ENCODE results near the gene GASK1A. TPM values are rescaled to one million over a fixed set of nuclear protein-coding genes. Genes with fewer than 3 reads are reported as not detected.

GASK1A gene
- total and polyA plus RNA-seq, 4 donors: 0.79 to 22.8 (median 4.6) TPM

GRCh38 chr3:43015991-43016865, 37.1 kb downstream of the GASK1A start:
- TF ChIP-seq RXRA (IDR thresholded peaks at IDR 0.05) (no peak), JUND (IDR thresholded peaks at IDR 0.05) (no peak), ZBTB33 (IDR thresholded peaks at IDR 0.05) (no peak), REST (IDR thresholded peaks at IDR 0.05) (no peak), MAX (IDR thresholded peaks at IDR 0.05) (no peak)
- H3K9ac ChIP-seq (ENCODE audit: low read depth in 1 of 2, low read length in 2 of 2): no peak overlapping the region
- H3K4me3 ChIP-seq (ENCODE audit: low read depth in 1 of 3, low read length in 3 of 3): no peak overlapping the region
- H3K36me3 ChIP-seq (ENCODE audit: control insufficient read depth in 4 of 4, insufficient read depth in 3 of 4, low read depth in 1 of 4, low read length in 3 of 4): no peaks in the 10 kb centered on the region
- H3K9me3 ChIP-seq (ENCODE audit: control insufficient read depth in 4 of 4, low read length in 3 of 4): peaks cover 0 to 2% (median 0%) of the 10 kb centered on the region in 4 donors
- WGBS: 74% methylated on average over 5 of the region's 5 CpGs
- peak overlapping the region in 1 of 2 donors; percentile 32 for H3K27ac ChIP-seq (ENCODE audit: low read depth in 1 of 2, low read length in 2 of 2)
- no peaks in the 10 kb centered on the region for H3K27me3 ChIP-seq (ENCODE audit: control insufficient read depth in 4 of 4, insufficient read depth in 4 of 4, low read length in 3 of 4)
- peaks cover 3 to 7% (median 6%) of the 10 kb centered on the region in 4 donors for H3K4me1 ChIP-seq (ENCODE audit: control insufficient read depth in 4 of 4, insufficient read depth in 4 of 4, low read length in 3 of 4)
- DNase-seq (ENCODE audit: low spot score): no peak

- 89% methylated on average over 1 of the region's 1 CpG for WGBS
- H3K9me3 ChIP-seq (ENCODE audit: control insufficient read depth in 4 of 4, low read length in 3 of 4): peaks cover 0 to 2% (median 0%) of the 10 kb centered on the region in 4 donors
- no peaks in the 10 kb centered on the region for H3K27me3 ChIP-seq (ENCODE audit: control insufficient read depth in 4 of 4, insufficient read depth in 4 of 4, low read length in 3 of 4)
- H3K4me3 ChIP-seq (ENCODE audit: low read depth in 1 of 3, low read length in 3 of 3): no peak overlapping the region
- no peaks in the 10 kb centered on the region for H3K36me3 ChIP-seq (ENCODE audit: control insufficient read depth in 4 of 4, insufficient read depth in 3 of 4, low read depth in 1 of 4, low read length in 3 of 4)
- no peak overlapping the region for H3K27ac ChIP-seq (ENCODE audit: low read depth in 1 of 2, low read length in 2 of 2)
- peaks cover 3 to 7% (median 6%) of the 10 kb centered on the region in 4 donors for H3K4me1 ChIP-seq (ENCODE audit: control insufficient read depth in 4 of 4, insufficient read depth in 4 of 4, low read length in 3 of 4)
- no peak for DNase-seq (ENCODE audit: low spot score)
- H3K9ac ChIP-seq (ENCODE audit: low read depth in 1 of 2, low read length in 2 of 2): no peak overlapping the region
- TF ChIP-seq NR2F2 (IDR thresholded peaks at IDR 0.05) (no peak), SP1 (IDR thresholded peaks at IDR 0.05) (no peak), REST (IDR thresholded peaks at IDR 0.05) (no peak), HNF4G (IDR thresholded peaks at IDR 0.05) (no peak), FOXA1 (IDR thresholded peaks at IDR 0.05) (no peak), JUND (IDR thresholded peaks at IDR 0.05) (no peak), HNF4A (conservative IDR thresholded peaks at IDR 0.05) (no peak), EGR1 (IDR thresholded peaks at IDR 0.05; ENCODE audit: low read depth in 2 of 2) (no peak), RAD21 (IDR thresholded peaks at IDR 0.05) (no peak), FOXA2 (IDR thresholded peaks at IDR 0.05) (no peak), GABPA (IDR thresholded peaks at IDR 0.05 in 1 of 2, conservative IDR thresholded peaks at IDR 0.05 in 1 of 2) (no peak), ZBTB33 (IDR thresholded peaks at IDR 0.05) (no peak), MAX (IDR thresholded peaks at IDR 0.05) (no peak), TAF1 (conservative IDR thresholded peaks at IDR 0.05) (no peak), ATF3 (IDR thresholded peaks at IDR 0.05) (no peak)
Observed at GRCh38 chr3:43017004-43017403, 37.9 kb downstream of the GASK1A start.
